GM23338 (cell line): ENCODE measurements around the gene GATAD2A. TPM values are rescaled to one million over a fixed set of nuclear protein-coding genes. Genes with fewer than 3 reads are reported as not detected.

Experiments
- ATAC-seq: fragments of 200-7000 bp; cut with Tn5 transposase; 3 replicates; pipeline ENCODE4 v1.9.1; 2020
- DNase-seq: peaks from one replicate; pipeline ENCODE4 v3.0.0-alpha.2; 2015; ENCODE audit warnings: low spot score
- H2AFZ ChIP-seq: fragments of 200-600 bp; sonication (generic); 2 replicates; pipeline ENCODE4 v1.8.0; 2016; ENCODE audit warnings: antibody characterized with exemption, mild to moderate bottlenecking, moderate library complexity
- H3F3A ChIP-seq: fragments of 200-600 bp; sonication (generic); replicated peaks from 2 replicates; pipeline ENCODE4 v1.8.0; 2017; ENCODE audit warnings: antibody characterized with exemption, mixed run types, low read depth
- H3K27ac ChIP-seq: fragments of 200-600 bp; sonication (generic); 2 replicates; pipeline ENCODE4 v1.6.1; 2016; ENCODE audit warnings: low read depth
- H3K27me3 ChIP-seq: fragments of 200-600 bp; sonication (generic); 2 replicates; pipeline ENCODE4 v1.8.0; 2016; ENCODE audit warnings: mild to moderate bottlenecking, mixed run types, moderate library complexity; ENCODE audit not compliant: insufficient read depth
- H3K36me3 ChIP-seq: fragments of 200-600 bp; sonication (generic); 2 replicates; pipeline ENCODE4 v1.8.0; 2016; ENCODE audit warnings: mild to moderate bottlenecking; ENCODE audit not compliant: insufficient read depth
- H3K4me1 ChIP-seq: fragments of 200-600 bp; sonication (generic); 2 replicates; pipeline ENCODE4 v1.8.0; 2016; ENCODE audit warnings: mild to moderate bottlenecking, moderate library complexity; ENCODE audit not compliant: insufficient read depth
- H3K4me2 ChIP-seq: fragments of 200-600 bp; sonication (generic); 2 replicates; pipeline ENCODE4 v1.7.1; 2017; ENCODE audit warnings: mixed run types
- H3K4me3 ChIP-seq: fragments of 200-600 bp; sonication (generic); 2 replicates; pipeline ENCODE4 v1.6.1; 2016; ENCODE audit warnings: mixed run types
- H3K79me2 ChIP-seq: fragments of 200-600 bp; sonication (generic); replicated peaks from 2 replicates; pipeline ENCODE4 v1.8.0; 2017; ENCODE audit warnings: mild to moderate bottlenecking; ENCODE audit not compliant: insufficient read depth
- H3K9me2 ChIP-seq: fragments of 200-600 bp; sonication (generic); 2 replicates; pipeline ENCODE4 v1.8.0; 2017; ENCODE audit not compliant: insufficient read depth
- H4K20me1 ChIP-seq: fragments of 200-600 bp; sonication (generic); replicated peaks from 2 replicates; pipeline ENCODE4 v1.8.0; 2017; ENCODE audit warnings: mild to moderate bottlenecking; ENCODE audit not compliant: insufficient read depth
- H3K27ac Mint-ChIP-seq: 2 replicates; pipeline ENCODE4 v1.8.0; 2020; ENCODE audit warnings: inconsistent platforms, mild to moderate bottlenecking, moderate library complexity, mixed read lengths
- H3K27me3 Mint-ChIP-seq: 3 replicates; pipeline ENCODE4 v1.8.0; 2022; ENCODE audit warnings: low read depth, mild to moderate bottlenecking, moderate library complexity, mixed read lengths, inconsistent platforms; ENCODE audit not compliant: insufficient read depth, poor library complexity
- H3K36me3 Mint-ChIP-seq: 3 replicates; pipeline ENCODE4 v1.8.0; 2021; ENCODE audit warnings: low read depth, mild to moderate bottlenecking, inconsistent platforms, moderate library complexity, mixed read lengths
- H3K4me1 Mint-ChIP-seq: 3 replicates; pipeline ENCODE4 v1.8.0; 2020; ENCODE audit warnings: mild to moderate bottlenecking, inconsistent platforms, mixed read lengths
- H3K4me3 Mint-ChIP-seq: 3 replicates; pipeline ENCODE4 v1.8.0; 2021; ENCODE audit warnings: moderate library complexity, mild to moderate bottlenecking, inconsistent platforms, mixed read lengths
- H3K9me3 Mint-ChIP-seq: 3 replicates; pipeline ENCODE4 v1.8.0; 2020; ENCODE audit warnings: moderate library complexity, mild to moderate bottlenecking, inconsistent platforms, mixed read lengths
- CREB1 ChIP-seq: fragments of 250-450 bp; sonication (Bioruptor Pico); IDR thresholded peaks from 2 replicates; pipeline ENCODE4 v1.5.0; 2020; ENCODE audit warnings: low read depth, mild to moderate bottlenecking, moderate library complexity
- CTCF ChIP-seq, 2 experiments: fragments of 200-600 bp in 1 of 2; sonication (generic) in 1 of 2; conservative IDR thresholded peaks; 2 replicates each; pipeline versions ENCODE4 v1.5.1 to v1.6.1; 2016 to 2017; ENCODE audit warnings: antibody characterized with exemption in 2 of 2, low read depth in 2 of 2, mild to moderate bottlenecking in 2 of 2, moderate library complexity in 1 of 2
- EZH2 ChIP-seq: fragments of 200-600 bp; sonication (generic); IDR thresholded peaks from one replicate; pipeline ENCODE4 v1.8.0; 2017; ENCODE audit warnings: antibody characterized with exemption, mild to moderate bottlenecking, low read depth; ENCODE audit not compliant: unreplicated experiment
- EZH2phosphoT487 ChIP-seq: fragments of 200-600 bp; sonication (generic); IDR thresholded peaks from one replicate; pipeline ENCODE4 v1.8.1; 2018; ENCODE audit warnings: antibody characterized with exemption; ENCODE audit not compliant: unreplicated experiment
- JUNB ChIP-seq: IDR thresholded peaks from one replicate; pipeline ENCODE4 v1.6.1; 2016; ENCODE audit warnings: antibody characterized with exemption; ENCODE audit not compliant: unreplicated experiment
- NANOG ChIP-seq: IDR thresholded peaks from 2 replicates; pipeline ENCODE4 v1.6.1; 2016; ENCODE audit warnings: antibody characterized with exemption, borderline replicate concordance
- POLR2AphosphoS5 ChIP-seq: IDR thresholded peaks from 2 replicates; pipeline ENCODE4 v1.6.1; 2016; ENCODE audit warnings: antibody characterized with exemption, low read depth
- STAT1 ChIP-seq: IDR thresholded peaks from one replicate; pipeline ENCODE4 v1.6.1; 2016; ENCODE audit warnings: antibody characterized with exemption; ENCODE audit not compliant: unreplicated experiment
- ZNF331 ChIP-seq: fragments of 250-450 bp; sonication (Bioruptor Pico); IDR thresholded peaks from 2 replicates; pipeline ENCODE4 v1.5.0; 2020; ENCODE audit warnings: low read depth, mild to moderate bottlenecking, moderate library complexity
- ZNF462 ChIP-seq: fragments of 250-450 bp; sonication (Bioruptor Pico); IDR thresholded peaks from 2 replicates; pipeline ENCODE4 v1.5.0; 2020; ENCODE audit warnings: mild to moderate bottlenecking, moderate library complexity
- polyA plus RNA-seq: library from polyadenylated mRNA; unstranded; fragments of >200 nt; fragmentation: Nextera tagmentation; extraction: Ambion mirVana; gene quantifications from 2 replicates; pipeline ENCODE4 v1.2.1, GENCODE V29; 2016
- total RNA-seq: library from RNA; depleted of rRNA; stranded (reverse); fragments of >200 nt; shearing (Covaris generic); gene quantifications from 2 replicates; pipeline ENCODE4 v1.2.3, GENCODE V29; 2014

The GATAD2A gene
- total and polyA plus RNA-seq, 2 experiments from 2014 or later, result 40.0 to 151 TPM

DNA sequence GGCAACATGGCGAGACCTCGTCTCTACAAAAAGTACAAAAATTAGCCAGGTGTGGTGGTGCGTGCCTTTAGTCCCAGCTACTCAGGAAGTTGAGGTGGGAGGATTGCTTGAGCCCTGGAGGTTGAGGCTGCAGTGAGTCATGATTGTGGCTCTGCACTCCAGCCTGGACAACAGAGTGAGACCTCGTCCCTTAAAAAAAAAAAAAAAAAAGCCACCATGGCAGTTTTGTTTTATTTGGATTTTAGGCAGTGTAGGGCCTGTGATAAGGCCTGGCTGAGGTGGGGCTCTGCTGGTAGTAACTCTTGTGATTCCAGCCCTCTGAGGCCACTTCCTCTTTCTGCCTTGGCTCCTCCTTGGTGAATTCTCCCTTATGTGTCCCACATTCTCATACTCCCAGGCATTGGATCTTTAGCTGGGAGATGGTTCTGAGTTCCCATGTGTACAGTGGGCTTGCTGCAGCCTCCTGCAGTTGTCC is 39.2 kb downstream of the GATAD2A start (continued):
- TF ChIP-seq EZH2 (no peak), POLR2AphosphoS5 (no peak), STAT1 (no peak), CTCF (conservative IDR thresholded peaks at IDR 0.05; ENCODE audit: low read depth in 2 of 2) (no peak), JUNB (no peak)

DNA sequence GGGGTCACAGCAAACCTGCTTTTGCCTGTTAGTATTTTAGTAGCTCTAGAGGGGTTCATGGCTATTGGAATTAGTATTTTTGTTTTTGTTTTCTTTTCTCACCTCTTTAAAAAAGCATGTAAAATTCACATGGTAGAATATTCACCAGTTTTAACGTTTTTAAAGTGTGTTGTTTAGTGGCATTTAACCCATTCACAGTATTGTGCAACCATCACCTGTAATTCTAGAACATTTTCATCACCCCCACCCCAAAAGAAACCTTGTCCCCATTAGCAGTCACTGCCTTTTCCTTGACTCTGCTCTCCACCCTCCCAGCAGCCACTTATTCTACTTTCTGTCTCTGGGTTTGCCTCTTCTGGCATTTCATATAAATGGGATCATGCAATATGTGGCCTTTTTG is 39.8 kb downstream of the GATAD2A start:
- Histone ChIP-seq H3K27ac (peak overlapping the region; percentile 84), H3K4me2 (no peak overlapping the region), H3K27me3 (no peaks in the 10 kb centered on the region), H3K4me1 (peaks cover 29% of the 10 kb centered on the region), H3F3A (peaks cover 11% of the 10 kb centered on the region; the same call in 1 of the 2 replicates), H3K9me2 (no peaks in the 10 kb centered on the region), H2AFZ (no peak overlapping the region), H3K79me2 (peaks cover 100% of the 10 kb centered on the region), H3K36me3 (no peaks in the 10 kb centered on the region), H4K20me1 (peaks cover 90% of the 10 kb centered on the region), H3K4me3 (no peak overlapping the region)
- Mint-ChIP-seq H3K4me1 (peaks cover 52% of the 10 kb centered on the region), H3K4me3 (no peak overlapping the region), H3K9me3 (no peaks in the 10 kb centered on the region; the same call in 2 of the 3 replicates), H3K36me3 (peaks cover 6% of the 10 kb centered on the region; the same call in 1 of the 3 replicates), H3K27me3 (peaks cover 3% of the 10 kb centered on the region), H3K27ac (0 out of 2 replicates have a peak overlapping the region, but pooled peaks have one; percentile 32)
- no peak for ATAC-seq
- no peak for DNase-seq
- TF ChIP-seq CREB1 (no peak), JUNB (no peak), NANOG (no peak), EZH2phosphoT487 (no peak), ZNF331 (CRISPR knock-in tag) (no peak), ZNF462 (CRISPR knock-in tag) (no peak)
